ENCODE measurements around the gene PBX3. TPM values are rescaled to one million over a fixed set of nuclear protein-coding genes. Genes with fewer than 3 reads are reported as not detected.

The PBX3 gene
- total and polyA plus RNA-seq, 9 of the 15 experiments (the other 6 are each of a cell fraction or from before 2014, with no cell fraction given): 0.14 to 5.8 (median 0.92) TPM

GRCh38 chr9:125797930-125798329 is 50.8 kb downstream of the PBX3 start:
- no peak overlapping the region for H3K4me3 ChIP-seq
- no peak overlapping the region for H2AFZ ChIP-seq (ENCODE audit: low read depth, low read length)
- H3K4me1 ChIP-seq (replicated peaks in 1 of 2; ENCODE audit: control insufficient read depth in 2 of 2, insufficient read depth in 2 of 2, low read length in 2 of 2): no peaks in the 10 kb centered on the region; a peak in 1 of 5 replicates
- H4K20me1 ChIP-seq (replicated peaks; ENCODE audit: control insufficient read depth, insufficient read depth, low read length): no peaks in the 10 kb centered on the region
- no peak overlapping the region for H3K27ac ChIP-seq (ENCODE audit: extremely low read depth, low read depth, low read length)
- ChIA-PET CTCF (ENCODE audit: low intra/inter-chr PET ratio) (no interaction called here), POLR2A (interaction anchor here (1.0 kb wide), 1 partner anchor 12 kb away, joined by 3 read pairs; no protein-coding TSS in a partner anchor)
- no peak overlapping the region for H3K9ac ChIP-seq (ENCODE audit: insufficient read depth in 1 of 2, low read depth in 2 of 2, low read length in 2 of 2)
- no peaks in the 10 kb centered on the region for H3K36me3 ChIP-seq (ENCODE audit: control insufficient read depth, insufficient read depth, low read length)
- no peaks in the 10 kb centered on the region for H3K79me2 ChIP-seq (ENCODE audit: control insufficient read depth, insufficient read depth, low read length)
- in situ Hi-C loops (cut with MboI) (no loop called here), intact Hi-C loops (cut with micrococcal nuclease) (no loop called here)
- H3K9me1 ChIP-seq (ENCODE audit: control insufficient read depth, insufficient read depth, low read length): no peaks in the 10 kb centered on the region
- no peak for DNase-seq (ENCODE audit: extremely low read depth in 1 of 4, low spot score in 3 of 4)
- no peaks in the 10 kb centered on the region for H3K9me3 ChIP-seq (replicated peaks; ENCODE audit: control insufficient read depth, insufficient read depth, low read depth, low read length)
- no peak overlapping the region for H3K4me2 ChIP-seq (ENCODE audit: insufficient read depth, low read length)
- BruUV-seq (replicated peaks): no TSS peak
- 3% methylated on average over 2 of the region's 2 CpGs for WGBS (ENCODE audit: insufficient coverage, low coverage, missing lambda C conversion rate)
- H3K27me3 ChIP-seq (ENCODE audit: control insufficient read depth in 2 of 2, insufficient read depth in 2 of 2, low read length in 2 of 2): no peaks in the 10 kb centered on the region; a peak in 2 of 5 replicates
- no peak for ATAC-seq
- no peak for FAIRE-seq
- TF ChIP-seq SAP30 (IDR thresholded peaks at IDR 0.05; ENCODE audit: borderline replicate concordance, insufficient read depth, low read depth, low read length, poor library complexity, severe bottlenecking) (no peak), PHF8 (IDR thresholded peaks at IDR 0.05; ENCODE audit: borderline replicate concordance, low read length) (no peak), MECOM (CRISPR knock-in tag; IDR thresholded peaks at IDR 0.05) (no peak)

GRCh38 chr9:125803526-125803925 is 56.4 kb downstream of the PBX3 start:
- no peaks in the 10 kb centered on the region; a peak in 1 of 5 replicates for H3K4me1 ChIP-seq (replicated peaks in 1 of 2; ENCODE audit: control insufficient read depth in 2 of 2, insufficient read depth in 2 of 2, low read length in 2 of 2)
- BruUV-seq (replicated peaks): no TSS peak
- H3K4me2 ChIP-seq (ENCODE audit: insufficient read depth, low read length): no peak overlapping the region
- no peaks in the 10 kb centered on the region for H3K79me2 ChIP-seq (ENCODE audit: control insufficient read depth, insufficient read depth, low read length)
- no peak for DNase-seq (ENCODE audit: extremely low read depth in 1 of 4, low spot score in 3 of 4)
- H4K20me1 ChIP-seq (replicated peaks; ENCODE audit: control insufficient read depth, insufficient read depth, low read length): no peaks in the 10 kb centered on the region
- no peak overlapping the region for H3K9ac ChIP-seq (ENCODE audit: insufficient read depth in 1 of 2, low read depth in 2 of 2, low read length in 2 of 2)
- 0% methylated on average over 2 of the region's 2 CpGs for whole genome bisulfite sequencing (ENCODE audit: insufficient coverage, low coverage, missing lambda C conversion rate)
- FAIRE-seq: no peak
- no peaks in the 10 kb centered on the region for H3K36me3 ChIP-seq (ENCODE audit: control insufficient read depth, insufficient read depth, low read length)
- no peaks in the 10 kb centered on the region for H3K9me3 ChIP-seq (replicated peaks; ENCODE audit: control insufficient read depth, insufficient read depth, low read depth, low read length)
- H3K27me3 ChIP-seq (ENCODE audit: control insufficient read depth in 2 of 2, insufficient read depth in 2 of 2, low read length in 2 of 2): peaks cover 0 to 2% of the 10 kb centered on the region in 2 experiments; a peak in 2 of 5 replicates
- H3K9me1 ChIP-seq (ENCODE audit: control insufficient read depth, insufficient read depth, low read length): no peaks in the 10 kb centered on the region
- ChIA-PET POLR2A (no interaction called here), CTCF (ENCODE audit: low intra/inter-chr PET ratio) (no interaction called here)
- no peak overlapping the region for H2AFZ ChIP-seq (ENCODE audit: low read depth, low read length)
- H3K27ac ChIP-seq (ENCODE audit: extremely low read depth, low read depth, low read length): no peak overlapping the region
- H3K4me3 ChIP-seq: no peak overlapping the region
- in situ Hi-C loops (cut with MboI) (no loop called here), intact Hi-C loops (cut with micrococcal nuclease) (no loop called here)
- ATAC-seq: no peak
- TF ChIP-seq HMGN3 (IDR thresholded peaks at IDR 0.05; ENCODE audit: borderline replicate concordance, extremely low read depth, insufficient read length, low read depth, low read length) (no peak), NELFE (IDR thresholded peaks at IDR 0.05; ENCODE audit: insufficient read depth, insufficient read length) (no peak), CREB5 (CRISPR knock-in tag; IDR thresholded peaks at IDR 0.05) (no peak), FOSL1 (tag; conservative IDR thresholded peaks at IDR 0.05) (no peak), ZZZ3 (IDR thresholded peaks at IDR 0.05) (no peak), BHLHE40 (IDR thresholded peaks at IDR 0.05; ENCODE audit: low read length) (no peak), TSHZ1 (CRISPR knock-in tag; IDR thresholded peaks at IDR 0.05) (no peak), GTF2A2 (tag; IDR thresholded peaks at IDR 0.05) (no peak), MCM7 (IDR thresholded peaks at IDR 0.05) (no peak)
